NCI-H2107 treated with DMSO at 0.1 percent for 48 hours (cell line): ENCODE results near the gene DPYSL3.
"Not testable (repeated sequence)": the region's sequence is repeated elsewhere in the genome, so short reads cannot be mapped to it uniquely, and the experiment has no call there.

Source experiments
- DNase-seq: peaks from one replicate; lab custom pipeline; 2025; ENCODE audit not compliant: unreplicated experiment; lab: John Stamatoyannopoulos, UW

The DPYSL3 gene

DNA sequence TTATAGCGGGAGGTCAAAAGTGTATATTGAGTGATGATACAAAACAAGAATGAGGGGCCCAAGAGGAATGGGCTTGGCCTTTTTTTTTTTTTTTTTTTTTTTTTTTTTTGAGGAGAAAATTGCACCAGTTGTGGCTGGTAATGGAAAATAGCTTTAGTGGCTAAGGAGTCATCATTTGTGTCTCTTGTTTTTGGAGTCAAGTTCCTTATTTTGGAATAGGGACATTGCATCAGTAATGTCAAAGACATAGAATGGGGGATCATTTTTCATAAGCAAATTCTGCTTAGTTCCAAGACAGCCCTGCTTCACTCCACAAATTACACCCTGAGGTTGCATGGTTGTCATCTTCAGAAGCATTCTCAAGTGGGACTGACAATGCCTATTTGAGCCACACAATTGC is 137.7 kb downstream of the DPYSL3 start:
- DNase-seq: no peak

DNA sequence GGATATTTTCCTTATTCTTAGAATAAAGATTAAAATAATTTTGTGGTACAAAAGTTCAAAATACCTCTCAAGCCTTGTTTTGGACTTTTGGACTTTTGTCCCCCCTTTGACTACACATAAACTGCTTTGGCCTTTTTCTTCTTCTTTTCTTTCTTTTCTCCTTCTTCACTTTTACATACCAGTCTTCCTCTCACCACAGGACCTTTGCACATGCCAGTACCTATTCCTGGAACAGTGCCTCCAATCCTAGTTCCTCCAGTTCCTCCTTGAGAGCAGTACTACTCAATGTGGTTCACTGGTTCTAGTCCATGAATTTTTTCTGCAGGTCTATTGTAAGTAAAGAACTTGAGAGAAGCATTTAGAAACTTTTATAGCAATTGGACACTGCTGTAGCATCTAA is 138.6 kb downstream of the DPYSL3 start:
- no peak for DNase-seq

DNA sequence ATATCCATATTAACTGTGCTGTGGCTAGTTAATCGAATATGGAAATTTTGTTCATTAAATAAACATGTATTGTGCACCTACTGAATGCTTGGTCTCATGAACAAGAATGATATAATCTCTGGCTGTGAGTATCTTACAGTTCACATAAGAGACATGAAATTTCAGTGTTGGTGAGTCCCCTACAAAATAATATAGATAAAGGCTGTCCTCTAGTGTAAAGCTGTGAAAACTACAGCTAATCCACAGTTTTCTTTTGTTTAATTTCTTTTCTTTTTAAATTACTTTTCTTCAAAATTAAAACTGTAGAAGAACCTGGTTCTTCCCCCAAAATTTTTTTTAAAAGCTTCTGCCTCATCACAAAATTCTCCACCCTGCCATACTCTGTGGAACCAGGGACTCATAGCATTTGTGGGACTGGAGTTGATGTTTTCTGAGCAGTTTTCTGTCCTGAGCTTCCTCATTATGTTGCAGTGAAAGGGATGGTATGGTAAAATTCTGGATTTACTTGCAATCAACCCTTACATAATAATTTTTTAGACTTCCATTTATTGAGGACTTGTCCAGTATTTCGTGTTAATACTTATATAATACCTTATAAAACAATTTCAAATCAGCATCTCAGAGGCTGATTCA is 140.0 kb downstream of the DPYSL3 start:
- DNase-seq: peak; percentile 5

DNA sequence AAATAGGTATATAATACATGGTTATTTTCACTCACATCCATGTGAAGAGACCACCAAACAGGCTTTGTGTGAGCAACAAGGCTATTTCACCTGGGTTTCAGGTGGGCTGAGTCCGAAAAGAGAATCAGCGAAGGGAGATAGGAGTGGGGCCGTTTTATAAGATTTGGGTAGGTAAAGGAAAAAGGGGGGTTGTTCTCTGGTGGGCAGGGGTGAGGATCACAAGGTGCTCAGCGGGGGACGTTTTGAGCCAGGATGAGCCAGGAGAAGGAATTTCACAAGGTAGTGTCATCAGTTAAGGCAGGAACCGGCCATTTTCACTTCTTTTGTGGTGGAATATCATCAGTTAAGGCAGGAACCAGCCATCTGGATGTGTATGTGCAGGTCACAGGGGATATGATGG is 142.5 kb downstream of the DPYSL3 start:
- not testable (repeated sequence) for DNase-seq

DNA sequence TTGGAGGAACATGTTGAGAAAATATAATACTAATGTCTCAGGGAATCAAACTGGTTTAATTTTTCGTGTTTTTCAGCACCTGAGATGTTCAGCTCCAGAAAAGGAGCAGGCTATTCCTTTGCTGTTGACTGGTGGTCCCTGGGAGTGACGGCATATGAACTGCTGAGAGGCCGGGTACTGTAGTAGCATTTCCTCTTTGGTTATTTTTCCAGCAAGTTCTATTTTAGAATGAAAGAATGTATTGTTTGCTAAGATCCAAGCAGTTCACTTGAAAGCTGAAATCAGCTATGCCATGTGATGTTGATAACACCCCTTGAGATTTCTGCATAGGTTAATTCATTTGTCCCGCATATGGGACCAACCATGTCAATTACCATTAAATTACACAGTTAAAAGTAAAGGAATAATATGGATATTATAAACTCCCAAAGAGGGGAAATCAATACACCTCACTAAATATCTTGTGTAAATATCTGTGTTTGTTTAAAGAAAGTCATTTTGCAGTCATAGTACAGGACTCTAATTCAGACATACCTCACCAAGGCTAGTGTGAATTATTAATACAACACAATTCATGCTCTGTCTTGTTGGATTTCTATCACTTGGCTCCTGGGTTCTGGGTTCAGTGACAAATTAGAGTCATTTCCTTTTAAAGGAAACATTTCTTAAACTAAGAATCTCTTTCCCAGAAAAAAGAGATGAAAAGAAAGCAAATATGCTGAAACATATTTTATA is 148.3 kb downstream of the DPYSL3 start:
- DNase-seq: no peak

DNA sequence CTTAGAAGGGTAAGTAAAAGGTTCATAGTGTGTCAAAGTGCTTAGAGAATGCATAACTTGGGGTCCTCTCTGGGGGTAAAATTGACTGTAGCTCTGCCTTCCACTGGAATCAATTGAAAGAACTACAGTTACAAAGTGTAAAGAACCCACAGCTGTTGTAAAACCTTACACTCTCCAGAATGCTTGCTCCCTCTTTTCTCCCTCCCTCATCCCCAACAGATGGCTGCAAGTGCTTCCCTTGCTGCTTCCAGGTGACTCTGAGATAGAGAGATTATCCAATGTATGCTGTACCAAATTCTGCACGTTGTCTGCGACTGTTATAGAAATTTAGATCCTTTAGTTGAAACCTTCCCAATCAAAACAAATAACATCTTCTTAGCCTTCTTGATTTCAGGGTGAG is 149.1 kb downstream of the DPYSL3 start:
- DNase-seq: no peak

DNA sequence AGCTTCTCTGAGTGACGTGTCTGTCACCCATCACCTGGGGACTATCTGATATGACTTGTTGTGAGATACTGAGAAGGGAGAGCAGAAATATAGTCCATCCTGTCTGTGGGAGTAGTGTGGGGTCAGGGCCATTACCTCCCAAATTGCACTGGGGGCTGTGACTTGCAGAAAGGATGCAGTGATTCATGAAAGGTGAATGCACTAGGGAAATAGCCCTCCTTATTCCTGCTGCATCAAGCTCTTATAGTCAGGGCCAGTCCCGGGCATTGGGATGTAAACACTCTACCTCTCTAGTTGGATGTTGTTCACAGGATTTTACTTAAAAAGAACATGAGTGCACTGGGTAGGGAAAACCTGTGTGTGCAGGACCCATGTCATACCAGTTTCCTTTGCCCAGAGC is 150.3 kb downstream of the DPYSL3 start:
- no peak for DNase-seq

DNA sequence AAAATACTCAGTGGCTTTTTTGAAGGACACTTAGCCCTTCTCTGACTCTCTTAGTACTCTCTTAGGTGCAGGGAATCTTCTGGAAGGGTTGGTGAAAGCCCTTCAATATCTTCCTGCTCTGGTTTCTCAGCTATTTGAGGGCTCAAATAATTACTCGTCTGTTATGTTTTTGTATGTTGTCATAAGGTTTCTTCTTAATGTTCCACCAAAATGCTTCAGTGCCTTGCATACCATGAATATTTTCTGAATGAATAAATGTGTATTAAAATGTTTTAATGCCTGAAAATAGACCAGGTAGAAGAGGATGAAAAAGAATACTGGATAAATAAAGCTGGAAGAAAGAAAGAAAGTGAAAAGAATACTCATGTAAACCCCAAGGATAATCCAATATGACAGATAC is 150.8 kb downstream of the DPYSL3 start:
- DNase-seq: no peak

DNA sequence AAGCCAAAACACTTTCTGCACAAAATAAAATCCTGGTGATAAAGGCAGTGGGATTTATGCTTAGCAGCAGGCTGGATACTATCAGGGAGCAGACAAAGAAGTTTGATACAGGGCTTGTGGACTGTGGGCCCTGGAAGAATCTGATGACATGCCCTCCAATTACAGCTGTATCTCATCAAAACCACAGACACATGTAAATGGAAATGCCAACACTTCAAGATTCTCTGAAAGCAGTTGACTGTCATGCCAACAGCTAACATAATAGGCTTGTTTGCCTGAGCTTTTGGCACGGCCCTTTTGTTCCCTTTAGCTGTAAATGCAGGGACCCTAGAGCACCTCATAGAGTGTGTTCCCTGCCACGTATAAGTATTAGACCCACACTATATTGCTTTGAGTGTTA is 160.6 kb downstream of the DPYSL3 start:
- no peak for DNase-seq

DNA sequence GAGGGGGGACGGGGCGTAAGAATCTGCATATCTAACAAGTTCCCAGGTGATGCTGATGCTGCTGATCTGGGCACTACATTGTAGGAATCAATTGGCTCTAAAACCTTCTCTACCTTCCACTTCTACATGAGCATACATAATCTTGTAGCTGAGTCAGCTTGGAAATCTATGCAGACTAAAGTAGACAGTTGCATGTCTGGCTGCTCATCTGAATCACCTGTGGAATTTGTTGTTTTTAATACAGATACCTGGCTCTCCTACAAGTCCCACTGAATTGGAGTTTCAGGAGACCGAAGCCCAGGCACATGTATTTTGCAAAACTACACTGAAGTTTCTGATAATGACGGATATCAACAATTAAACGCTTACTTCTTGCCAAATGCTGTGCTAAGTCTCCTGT is 161.4 kb downstream of the DPYSL3 start:
- DNase-seq: no peak

DNA sequence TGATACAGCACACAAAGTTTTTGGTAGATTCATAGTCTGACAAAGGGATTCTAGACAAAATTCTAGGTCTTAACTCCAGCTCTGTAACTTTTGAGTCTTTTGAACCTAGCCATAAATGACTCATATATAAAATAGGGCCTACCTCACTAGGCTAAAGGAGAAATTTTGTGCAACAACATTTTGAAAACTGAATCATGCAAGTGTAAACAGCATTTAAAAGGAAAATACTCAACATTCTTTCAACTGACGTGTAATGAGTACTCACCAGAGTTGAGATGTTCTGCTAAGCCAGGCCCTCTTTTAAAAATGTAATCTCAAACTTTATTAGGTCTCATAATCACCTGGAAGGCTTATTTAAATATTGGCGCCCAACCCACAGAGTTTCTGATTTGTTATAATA is 161.8 kb downstream of the DPYSL3 start:
- no peak for DNase-seq

DNA sequence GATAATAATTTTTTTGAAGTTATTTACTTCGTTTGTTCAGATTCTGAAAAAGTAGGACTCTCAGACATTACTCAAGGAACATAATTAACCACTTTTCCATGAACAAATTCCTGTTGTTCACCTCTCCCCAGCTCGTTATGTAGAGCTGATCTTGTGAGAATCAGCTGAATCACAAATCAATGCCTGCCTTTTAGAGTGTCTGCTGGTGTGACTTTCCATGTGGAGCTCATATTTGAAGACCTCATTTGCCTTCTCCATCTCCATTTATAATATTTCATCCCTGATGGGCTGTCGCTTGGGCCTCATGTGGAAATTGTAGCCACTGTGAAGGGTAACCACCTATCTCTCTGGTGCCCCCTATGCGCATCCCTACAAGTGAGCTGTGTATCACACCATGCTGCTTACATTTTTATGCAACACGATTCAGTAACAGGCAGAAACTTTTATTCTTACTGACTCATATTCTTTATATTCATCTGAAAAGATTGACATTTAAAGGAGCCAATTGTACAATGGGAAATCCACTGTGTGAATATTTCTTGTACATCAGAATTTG is 163.8 kb downstream of the DPYSL3 start:
- DNase-seq: no peak

DNA sequence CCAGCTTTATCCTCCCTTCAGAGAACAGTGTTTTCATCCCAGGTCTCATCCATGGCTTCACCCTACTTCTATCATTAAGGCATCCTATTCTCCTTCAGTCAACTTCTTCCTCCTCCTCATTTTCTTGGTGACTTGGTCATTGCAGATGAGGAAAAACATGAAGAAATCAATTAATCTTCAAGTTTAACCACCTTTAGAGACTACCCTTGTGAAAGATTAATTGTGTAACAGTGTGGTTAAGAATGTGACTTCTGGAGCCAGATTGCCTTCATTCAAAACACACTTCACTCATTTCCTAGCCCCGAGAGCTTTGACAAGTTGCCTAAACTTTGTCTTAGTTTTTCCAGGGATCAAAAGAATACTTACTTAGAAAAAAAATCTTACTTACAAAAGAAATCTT is 165.0 kb downstream of the DPYSL3 start:
- DNase-seq: no peak

DNA sequence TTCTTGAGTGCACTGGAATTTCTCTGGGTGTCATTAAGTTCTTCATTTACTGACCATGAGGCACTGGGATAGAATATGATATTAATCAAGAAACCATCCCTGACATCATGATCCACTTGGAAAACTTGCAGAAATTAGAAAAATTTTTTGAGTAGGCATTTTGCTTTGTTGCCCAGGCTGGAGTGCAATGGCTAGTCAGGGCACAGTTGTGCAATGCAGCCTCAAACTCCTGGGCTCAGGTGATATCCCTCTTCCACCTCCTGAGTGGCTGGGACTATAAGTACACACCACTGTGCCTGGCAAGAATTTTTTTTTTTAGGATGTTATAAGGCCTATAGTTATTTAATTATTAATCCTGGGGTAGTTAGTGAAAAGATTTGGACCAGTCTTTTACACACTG is 168.5 kb downstream of the DPYSL3 start:
- no peak for DNase-seq

DNA sequence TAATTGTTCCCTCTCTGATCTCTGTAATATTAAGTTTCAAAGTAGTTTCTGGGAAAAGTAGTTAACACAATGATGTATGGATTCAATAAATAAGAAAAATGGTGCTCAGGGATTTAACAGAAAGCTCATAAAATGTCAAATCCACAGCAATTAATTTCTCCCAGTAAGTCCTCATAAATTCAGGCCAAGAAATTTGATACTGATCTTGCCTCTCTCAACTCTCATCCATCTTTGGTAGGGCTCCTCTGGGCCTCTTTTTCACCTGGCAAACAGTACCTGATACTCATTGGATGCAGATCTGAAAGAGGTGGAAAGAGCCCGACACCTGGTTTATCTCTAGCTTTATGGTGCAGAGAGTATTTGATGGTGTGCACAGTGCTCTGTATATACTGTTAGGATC is 168.9 kb downstream of the DPYSL3 start:
- no peak for DNase-seq
